ENCODE measurements around the gene DDX6.
"Not testable (repeated sequence)": the region's sequence is repeated elsewhere in the genome, so short reads cannot be mapped to it uniquely, and the experiment has no call there.

DDX6 gene

GRCh38 chr11:118790357-118791110, 430 bp downstream of the DDX6 start:
- DNase-seq, result peak; percentile 85

DNA sequence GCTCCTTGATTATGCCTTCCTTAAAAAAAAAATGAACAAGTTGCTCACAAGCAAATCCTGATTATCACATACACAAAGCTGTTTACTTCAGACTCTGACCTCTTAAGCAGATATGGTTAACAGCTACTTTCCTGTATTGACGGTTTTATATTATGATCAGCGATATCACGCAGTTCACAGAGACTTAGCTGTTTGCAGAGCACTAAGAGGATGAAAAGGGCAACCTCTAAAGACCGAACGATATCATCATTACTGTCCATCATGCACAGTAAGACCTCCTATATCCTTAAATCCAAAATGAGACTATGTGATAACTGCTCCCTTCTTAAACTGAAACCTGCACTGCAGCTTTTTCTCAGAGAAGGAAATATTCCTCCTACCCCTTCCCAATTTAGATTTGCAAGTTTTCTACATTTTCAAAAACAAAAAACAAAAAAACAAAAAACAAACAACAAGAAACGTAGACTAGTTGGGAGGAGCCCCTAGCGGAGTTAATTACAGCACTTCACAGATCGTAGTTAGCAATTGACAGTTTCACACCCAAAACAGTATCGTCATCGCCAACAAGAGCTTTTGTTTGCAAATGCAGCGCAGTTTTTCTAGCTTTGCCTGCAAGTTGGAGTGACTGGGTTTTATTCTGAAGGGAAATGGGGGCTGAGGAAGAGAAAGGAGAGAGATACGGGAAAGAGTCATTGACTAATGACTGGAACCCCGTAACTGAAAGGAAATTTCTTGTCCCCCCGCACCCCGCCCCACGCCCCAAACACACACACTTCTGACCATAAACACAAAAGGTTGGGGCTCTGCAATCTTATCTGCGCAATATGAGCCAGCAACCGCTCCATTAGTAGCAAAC, 1.2 kb downstream of the DDX6 start:
- peak; percentile 13 for DNase-seq

DNA sequence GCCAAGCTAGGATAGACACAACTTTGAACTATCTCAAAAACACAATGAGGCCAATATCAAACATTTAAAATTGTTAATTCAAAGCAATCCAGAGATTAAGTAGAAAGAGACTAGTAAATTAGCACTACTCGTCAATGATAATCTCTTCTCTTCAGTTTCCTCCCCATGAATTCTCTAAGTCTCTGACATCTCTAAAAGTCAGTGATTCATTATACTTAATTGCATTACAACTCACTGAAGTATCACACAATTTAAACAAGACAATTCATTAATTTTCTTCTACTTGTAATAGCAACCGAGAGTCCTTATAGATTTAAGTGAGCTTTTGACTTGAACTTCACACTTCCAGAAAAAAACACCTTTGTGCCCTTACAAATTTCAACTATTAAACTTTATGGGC, 4.3 kb downstream of the DDX6 start:
- DNase-seq, result no peak

DNA sequence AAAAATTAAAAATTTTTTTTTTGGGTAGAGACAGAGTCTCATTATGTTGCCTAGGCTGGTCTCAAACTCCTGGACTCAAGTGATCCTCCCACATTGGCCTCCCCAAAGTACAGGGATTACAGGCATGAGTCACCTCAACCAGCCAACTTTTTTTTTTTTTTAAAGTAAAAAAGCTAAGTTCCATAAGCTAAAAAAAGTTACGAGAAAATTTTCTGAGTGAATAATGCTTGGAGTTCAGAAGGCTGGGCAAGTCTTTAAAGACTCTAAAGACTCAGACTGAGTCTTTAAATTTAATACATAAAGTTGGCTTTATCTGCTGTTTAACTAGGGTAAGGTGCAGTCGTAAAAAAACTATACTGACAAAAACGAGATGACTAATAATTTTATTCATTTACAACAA, 5.6 kb downstream of the DDX6 start:
- DNase-seq, result no peak

DNA sequence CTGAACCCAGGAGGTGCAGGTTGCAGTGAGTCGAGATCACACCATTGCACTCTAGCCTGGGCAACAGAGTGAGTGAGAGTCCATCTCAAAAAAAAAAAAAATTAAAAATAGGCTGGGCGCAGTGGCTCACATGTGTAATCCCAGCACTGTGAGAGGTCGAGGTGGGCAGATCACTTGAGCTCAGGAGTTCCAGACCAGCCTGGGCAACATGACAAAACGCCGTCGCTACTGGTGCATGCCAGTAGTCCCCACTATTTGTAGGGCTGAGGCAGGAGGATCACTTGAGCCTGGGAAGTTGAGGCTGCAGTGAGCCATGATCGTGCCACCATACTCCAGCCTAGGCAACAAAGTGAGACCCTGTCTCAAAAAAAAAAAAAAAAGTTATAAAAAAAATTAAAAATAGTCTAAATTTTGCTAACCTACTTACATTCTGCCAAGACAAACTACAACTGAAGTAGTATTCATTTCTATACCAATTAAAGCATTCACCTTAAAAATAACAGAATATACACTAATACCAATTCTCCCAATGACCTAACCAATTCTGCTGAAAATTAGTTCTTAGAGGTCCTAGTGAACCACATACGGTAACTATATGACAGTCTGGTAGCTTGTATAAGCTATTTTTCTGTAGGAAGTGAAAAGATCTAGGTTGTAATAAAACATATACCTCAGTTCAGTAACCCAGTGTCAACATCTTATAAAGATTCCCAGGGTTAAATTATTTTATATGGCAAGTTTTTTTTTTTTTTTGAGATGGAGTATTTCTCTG, 7.1 kb downstream of the DDX6 start:
- no peak for DNase-seq

- DNase-seq, result not testable (repeated sequence)
Measured at GRCh38 chr11:118783324-118783723, 7.6 kb downstream of the DDX6 start.

- no peak for DNase-seq
Measured at GRCh38 chr11:118778898-118779297, 12.1 kb downstream of the DDX6 start.

GRCh38 chr11:118774032-118774431, 16.9 kb downstream of the DDX6 start:
- no peak for DNase-seq

- DNase-seq, result no peak
Measured at GRCh38 chr11:118771547-118772288, 19.2 kb downstream of the DDX6 start.

- DNase-seq, result no peak
Measured at GRCh38 chr11:118768690-118769089, 22.3 kb downstream of the DDX6 start.

GRCh38 chr11:118766035-118766434, 24.9 kb downstream of the DDX6 start:
- no peak for DNase-seq

GRCh38 chr11:118765095-118765691, 25.8 kb downstream of the DDX6 start:
- DNase-seq, result not testable (repeated sequence)

- DNase-seq, result no peak
Measured at GRCh38 chr11:118763041-118763440, 27.9 kb downstream of the DDX6 start.

DNA sequence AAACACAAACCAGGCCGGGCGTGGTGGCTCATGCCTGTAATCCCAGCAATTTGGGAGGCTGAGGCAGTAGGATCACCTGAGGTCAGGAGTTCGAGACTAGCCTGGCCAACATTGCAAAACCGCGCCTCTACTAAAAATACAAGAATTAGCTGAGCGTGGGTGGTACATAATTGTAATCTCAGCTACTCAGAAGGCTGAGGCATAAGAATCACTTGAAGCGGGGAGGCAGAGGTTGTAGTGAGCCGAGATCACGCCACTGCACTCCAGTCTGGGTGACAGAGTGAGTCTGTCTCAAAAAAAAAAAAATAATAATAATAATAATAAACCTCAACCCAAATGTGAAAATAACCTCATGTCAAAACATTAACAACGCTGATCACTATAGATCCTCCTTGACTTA, 29.0 kb downstream of the DDX6 start:
- not testable (repeated sequence) for DNase-seq

DNA sequence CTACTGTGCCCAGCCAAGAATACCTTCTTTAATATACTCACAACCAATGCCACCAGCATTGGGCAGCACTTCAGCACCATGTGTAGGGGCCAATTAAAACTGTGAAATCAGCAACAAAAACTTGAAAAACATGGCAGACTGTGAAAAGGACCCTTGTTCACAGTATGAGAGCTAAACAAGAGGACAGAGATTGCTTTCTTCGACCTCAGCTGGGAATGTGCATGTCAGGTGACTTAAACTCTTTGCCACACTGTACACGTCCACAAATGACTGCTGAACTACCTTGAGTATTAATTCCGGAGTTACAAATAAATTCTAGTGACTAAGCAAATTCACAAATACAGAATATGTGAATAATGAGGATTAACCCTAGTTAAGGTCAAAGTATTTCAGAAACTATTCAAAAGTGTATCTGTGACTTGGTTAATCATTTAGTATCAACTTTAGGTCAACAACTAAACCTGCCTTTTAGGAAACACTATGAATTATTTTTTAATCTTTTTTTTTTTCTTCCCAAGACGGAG, 33.0 kb downstream of the DDX6 start:
- DNase-seq, result no peak

GRCh38 chr11:118752654-118753053, 38.3 kb downstream of the DDX6 start:
- DNase-seq, result no peak

DNA sequence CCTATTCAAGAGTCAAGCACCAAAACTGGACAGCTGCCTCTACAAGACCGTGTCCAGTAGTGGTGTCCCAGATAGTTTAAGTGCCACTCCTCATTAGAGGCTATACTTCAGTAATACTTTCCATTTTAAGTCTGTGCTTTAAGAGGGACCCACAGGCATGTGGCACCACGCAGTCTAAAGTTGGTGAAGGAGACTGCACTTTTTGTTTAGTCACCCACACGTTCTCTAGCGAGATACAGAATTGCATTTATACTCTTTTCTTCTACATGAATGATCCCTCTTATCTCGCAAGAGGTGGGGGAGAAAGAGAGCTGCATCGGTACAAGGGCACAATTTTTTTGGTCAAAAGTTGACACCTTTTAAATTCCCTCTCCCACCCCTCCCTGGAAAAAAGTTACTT, 41.5 kb downstream of the DDX6 start:
- DNase-seq, result no peak

DNA sequence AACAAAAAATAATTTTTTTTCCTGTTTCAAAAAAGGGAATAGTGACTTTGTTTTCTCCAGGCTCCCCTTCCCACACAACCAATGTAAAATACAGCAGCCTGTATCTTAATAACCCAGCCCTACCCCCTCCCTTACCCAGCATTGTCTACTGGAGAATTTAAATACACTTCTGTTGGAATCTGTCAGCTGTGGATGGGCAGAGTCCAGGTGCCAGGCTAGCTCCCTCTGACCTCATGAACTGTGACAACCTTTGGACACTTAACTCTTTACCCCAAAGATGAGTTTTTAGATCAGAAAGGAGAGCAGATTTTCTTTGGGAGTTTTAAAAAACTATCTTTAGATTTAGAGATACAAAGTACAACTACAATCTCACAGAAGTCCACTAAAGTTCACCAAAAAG, 42.9 kb downstream of the DDX6 start:
- no peak for DNase-seq

DNA sequence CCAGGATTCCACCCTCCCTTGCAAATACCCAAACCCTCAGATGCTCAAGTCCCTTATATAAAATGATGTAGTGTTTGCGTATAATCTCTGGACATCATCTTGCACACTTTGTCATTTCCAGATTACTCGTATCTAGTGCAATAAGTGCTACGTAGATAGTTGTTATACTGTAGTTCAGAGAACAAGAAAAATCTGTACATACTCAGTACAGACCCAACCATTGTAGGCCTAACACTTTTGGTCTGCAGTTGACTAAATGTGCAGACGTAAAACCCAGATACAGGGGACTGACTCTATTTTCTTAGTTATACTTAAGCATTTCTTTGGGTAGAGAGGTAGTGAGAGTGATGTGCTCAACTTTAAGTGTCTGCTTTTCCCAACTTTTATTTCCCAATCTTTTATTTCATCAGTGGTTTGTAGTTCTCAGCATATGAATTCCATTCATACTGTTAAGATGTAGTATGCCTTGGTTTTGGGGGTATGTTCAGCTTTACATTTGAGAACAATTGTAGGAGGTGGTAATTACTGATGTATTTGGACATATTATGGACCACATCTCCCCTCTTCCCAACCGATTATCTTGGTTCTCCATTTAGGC, 43.9 kb downstream of the DDX6 start:
- no peak for DNase-seq

DNA sequence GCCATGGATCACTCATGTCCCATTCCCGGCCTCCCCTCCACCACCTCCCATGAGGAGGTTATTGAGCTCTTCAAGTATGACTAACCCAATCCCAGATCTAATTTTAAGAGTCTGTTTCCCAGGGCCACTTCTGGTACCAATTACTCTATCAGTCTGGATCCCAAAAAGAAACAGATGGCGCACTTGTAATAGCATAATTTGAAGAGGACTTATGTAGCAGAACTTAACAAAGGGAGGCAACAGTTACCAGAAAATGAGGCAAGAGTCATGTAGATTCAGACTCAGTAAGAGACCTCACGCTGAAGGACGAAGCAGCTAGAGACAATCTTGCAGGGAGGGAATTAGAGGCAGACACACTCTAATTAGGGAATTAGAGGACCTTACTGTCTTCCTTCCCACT, 46.9 kb downstream of the DDX6 start:
- no peak for DNase-seq

- DNase-seq, result no peak
Measured at GRCh38 chr11:118742304-118742703, 48.7 kb downstream of the DDX6 start.

DNA sequence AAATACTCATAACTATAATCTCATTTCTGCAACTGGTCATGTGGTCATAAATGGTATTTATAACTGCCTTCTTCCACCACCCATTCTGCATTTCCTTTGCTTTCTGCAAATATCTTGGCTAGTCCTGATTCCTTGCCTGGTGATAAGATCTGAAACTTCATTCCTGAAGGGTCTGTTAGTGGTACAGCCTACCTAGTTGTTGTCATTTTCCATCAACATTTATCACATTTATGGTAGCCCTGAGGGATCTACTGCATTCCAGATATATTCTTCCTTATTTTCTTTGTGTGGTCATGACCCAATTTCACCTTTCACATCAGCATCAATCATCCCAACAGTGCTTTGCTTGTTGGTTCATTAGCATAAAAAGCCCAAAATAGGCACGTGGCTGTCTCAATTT, 50.1 kb downstream of the DDX6 start:
- DNase-seq, result no peak

Measured in NCI-H510A treated with DMSO at 0.1 percent for 48 hours (cell line).